HepG2 (cell line): ENCODE results near the gene SMIM29. TPM values are rescaled to one million over a fixed set of nuclear protein-coding genes. Genes with fewer than 3 reads are reported as not detected.

Experiments used
- ARNTL ChIP-seq: sonication (generic); formaldehyde crosslinking; IDR thresholded peaks from 2 replicates; pipeline ENCODE4 v1.4.0; 2020; ENCODE audit warnings: mild to moderate bottlenecking, missing genetic modification reagents
- ATF5 ChIP-seq: sonication (generic); formaldehyde crosslinking; IDR thresholded peaks from 2 replicates; pipeline ENCODE4 v1.4.0; 2020; ENCODE audit warnings: mild to moderate bottlenecking, low read depth, missing genetic modification reagents
- GATAD1 ChIP-seq: IDR thresholded peaks from 2 replicates; pipeline ENCODE4 v1.6.1; 2016; ENCODE audit warnings: missing genetic modification reagents, missing compliant biosample characterization
- HIC2 ChIP-seq: sonication (generic); formaldehyde crosslinking; IDR thresholded peaks from 2 replicates; pipeline ENCODE4 v1.9.0; 2022; ENCODE audit warnings: low read depth, missing genetic modification reagents
- IRF1 ChIP-seq: sonication (generic); formaldehyde crosslinking; IDR thresholded peaks from 2 replicates; pipeline ENCODE4 v1.4.0; 2020; ENCODE audit warnings: low read depth, mild to moderate bottlenecking, missing genetic modification reagents
- KMT2B ChIP-seq: IDR thresholded peaks from 2 replicates; pipeline ENCODE4 v1.6.1; 2016; ENCODE audit warnings: missing genetic modification reagents, missing compliant biosample characterization
- MBNL3 ChIP-seq: fragments of 250-450 bp; sonication (Bioruptor Pico); conservative IDR thresholded peaks from 2 replicates; pipeline ENCODE4 v1.8.0; 2022; ENCODE audit warnings: mild to moderate bottlenecking, inconsistent platforms
- MEF2D ChIP-seq: sonication (generic); formaldehyde crosslinking; IDR thresholded peaks from 2 replicates; pipeline ENCODE4 v1.5.1; 2020; ENCODE audit warnings: mild to moderate bottlenecking, missing genetic modification reagents
- MXI1 ChIP-seq: IDR thresholded peaks from 3 replicates; pipeline ENCODE4 v1.6.1; 2012; ENCODE audit warnings: low read depth, low read length, inconsistent platforms, borderline replicate concordance
- NR2F1 ChIP-seq, 2 experiments: fragments of 450-650 bp in 1 of 2; formaldehyde crosslinking in 1 of 2; IDR thresholded peaks; 2 replicates each; pipeline versions ENCODE4 v1.5.0 to v1.6.1; 2016 to 2020; ENCODE audit warnings: mild to moderate bottlenecking in 1 of 2, missing compliant biosample characterization in 1 of 2, missing genetic modification reagents in 1 of 2, moderate library complexity in 1 of 2
- PRDM4 ChIP-seq: sonication (generic); formaldehyde crosslinking; IDR thresholded peaks from 2 replicates; pipeline ENCODE4 v1.9.0; 2021; ENCODE audit warnings: missing genetic modification reagents, borderline replicate concordance
- RAD51 ChIP-seq: fragments of 450-650 bp; IDR thresholded peaks from 2 replicates; pipeline ENCODE4 v1.6.1; 2016; ENCODE audit warnings: borderline replicate concordance
- SMYD3 ChIP-seq: sonication (generic); formaldehyde crosslinking; IDR thresholded peaks from 2 replicates; pipeline ENCODE4 v1.8.1; 2023; ENCODE audit warnings: mild to moderate bottlenecking, missing genetic modification reagents
- STAG1 ChIP-seq: sonication (generic); formaldehyde crosslinking; IDR thresholded peaks from 2 replicates; pipeline ENCODE4 v1.4.0; 2020; ENCODE audit warnings: missing genetic modification reagents
- TOPORS ChIP-seq: sonication (generic); formaldehyde crosslinking; IDR thresholded peaks from 2 replicates; pipeline ENCODE4 v1.8.0; 2023; ENCODE audit warnings: mild to moderate bottlenecking, missing genetic modification reagents
- ZBTB42 ChIP-seq: sonication (generic); formaldehyde crosslinking; IDR thresholded peaks from 2 replicates; pipeline ENCODE4 v1.5.0; 2020; ENCODE audit warnings: mild to moderate bottlenecking, missing genetic modification reagents
- ZNF121 ChIP-seq: sonication (generic); formaldehyde crosslinking; IDR thresholded peaks from 2 replicates; pipeline ENCODE4 v1.5.0; 2020; ENCODE audit warnings: mild to moderate bottlenecking, missing genetic modification reagents
- ZNF564 ChIP-seq: sonication (generic); formaldehyde crosslinking; IDR thresholded peaks from 2 replicates; pipeline ENCODE4 v1.8.1; 2023; ENCODE audit warnings: mild to moderate bottlenecking, missing genetic modification reagents
- ZNF672 ChIP-seq: sonication (generic); formaldehyde crosslinking; IDR thresholded peaks from 2 replicates; pipeline ENCODE4 v1.8.1; 2022; ENCODE audit warnings: missing genetic modification reagents
- ZNF800 ChIP-seq: sonication (generic); formaldehyde crosslinking; IDR thresholded peaks from 2 replicates; pipeline ENCODE4 v1.4.0; 2020; ENCODE audit warnings: missing genetic modification reagents
- ZUFSP ChIP-seq: sonication (generic); formaldehyde crosslinking; IDR thresholded peaks from 2 replicates; pipeline ENCODE4 v1.9.0; 2021; ENCODE audit warnings: missing genetic modification reagents, mild to moderate bottlenecking, borderline replicate concordance
- polyA plus RNA-seq, 8 experiments: library from polyadenylated mRNA; depleted of rRNA in 3 of 8; stranded (reverse) in 7 of 8; unstranded in 1 of 8; fragments of >200 nt; fragmentation: Illumina TruSeq in 4 of 8; extraction: Trizol in 4 of 8; gene quantifications; 2 replicates each; pipeline versions ENCODE4 v1.2.1 to v1.2.3, GENCODE V29; 2011 to 2016; ENCODE audit warnings: low read depth in 4 of 8, missing spikeins in 1 of 8, mixed read lengths in 1 of 8; ENCODE audit not compliant: insufficient read depth in 1 of 8
- total RNA-seq, 5 experiments: library from RNA; depleted of rRNA; stranded (reverse); fragments of >200 nt; fragmentation: Illumina TruSeq; extraction: Trizol; gene quantifications; 2 replicates each; pipeline ENCODE4 v1.2.3, GENCODE V29; 2016; ENCODE audit warnings: low read depth in 1 of 5

SMIM29 gene
- total and polyA plus RNA-seq, 2 of the 13 experiments (the other 11 are each of a cell fraction or from before 2014, with no cell fraction given) = 8.8 to 15.3 TPM

- TF ChIP-seq ZNF564 (CRISPR knock-in tag) = no peak
- no peak for TF ChIP-seq IRF1 (CRISPR knock-in tag)
- TF ChIP-seq KMT2B (CRISPR knock-in tag) = no peak
- 0 out of 2 replicates have a peak, but pooled peaks have one; percentile 3 for TF ChIP-seq ZBTB42 (CRISPR knock-in tag)
- TF ChIP-seq ARNTL = no peak
- TF ChIP-seq GATAD1 (CRISPR knock-in tag) = no peak
- peak; percentile 16; the same call in 1 of the 2 replicates for TF ChIP-seq MEF2D (CRISPR knock-in tag)
- TF ChIP-seq PRDM4 = 0 out of 2 replicates have a peak, but pooled peaks have one; percentile 24
- TF ChIP-seq ZNF672 = no peak
- TF ChIP-seq HIC2 (CRISPR knock-in tag) = peak; percentile 56; the same call in 1 of the 2 replicates
- TF ChIP-seq ZUFSP (CRISPR knock-in tag) = no peak
- TF ChIP-seq MXI1 = no peak
- 0 out of 2 replicates have a peak, but pooled peaks have one; percentile 14 for TF ChIP-seq TOPORS (CRISPR knock-in tag)
- TF ChIP-seq STAG1 (CRISPR knock-in tag) = no peak
- TF ChIP-seq MBNL3 (CRISPR knock-in tag) = no peak
- no peak for TF ChIP-seq SMYD3
- TF ChIP-seq ATF5 (CRISPR knock-in tag) = 0 out of 2 replicates have a peak, but pooled peaks have one; percentile 73
- no peak for TF ChIP-seq ZNF800 (CRISPR knock-in tag)
- no peak for TF ChIP-seq RAD51
- TF ChIP-seq ZNF121 (CRISPR knock-in tag) = peak; percentile 68; the same call in 1 of the 2 replicates
- no peak; a peak in 1 of 4 replicates for TF ChIP-seq NR2F1 (CRISPR knock-in tag; IDR thresholded peaks at IDR 0.05)
Observed at GRCh38 chr6:34248198-34248726, 544 bp downstream of the SMIM29 start (continued).
